ENCODE results near the gene CHAT.

CHAT gene

GRCh38 chr10:49664842-49665355 lies 51.1 kb downstream of the CHAT start:
- H3K4me1 ChIP-seq (ENCODE audit: control insufficient read depth, low read length) = no peaks in the 10 kb centered on the region
- H3K27ac ChIP-seq (ENCODE audit: low read depth, low read length) = no peak overlapping the region
- no peaks in the 10 kb centered on the region for H3K79me2 ChIP-seq (ENCODE audit: control insufficient read depth, low read length)
- no peaks in the 10 kb centered on the region for H3K9me3 ChIP-seq (ENCODE audit: control insufficient read depth, insufficient read depth, low read length)
- H3F3A ChIP-seq (ENCODE audit: control insufficient read depth, insufficient read depth) = no peaks in the 10 kb centered on the region
- no peaks in the 10 kb centered on the region for H3K9me2 ChIP-seq (replicated peaks; ENCODE audit: control insufficient read depth, low read length)
- TF ChIP-seq CTCF (IDR thresholded peaks at IDR 0.05; ENCODE audit: low read depth, low read length, poor library complexity, severe bottlenecking) = no peak
- no peak for TF ChIP-seq EZH2phosphoT487 (IDR thresholded peaks at IDR 0.05; ENCODE audit: borderline replicate concordance, low read length)
- H4K20me1 ChIP-seq (ENCODE audit: control insufficient read depth, insufficient read depth, low read depth, low read length) = no peaks in the 10 kb centered on the region
- peaks cover 2% of the 10 kb centered on the region; the same call in 1 of the 2 replicates for H3K27me3 ChIP-seq (ENCODE audit: control insufficient read depth, low read length)
- no peak overlapping the region for H3K4me3 ChIP-seq (ENCODE audit: low read length)
- H3K36me3 ChIP-seq (ENCODE audit: control insufficient read depth, low read length) = no peaks in the 10 kb centered on the region
- no peak overlapping the region for H3K4me2 ChIP-seq (ENCODE audit: low read length)

GRCh38 chr10:49666054-49666615 lies 52.3 kb downstream of the CHAT start:
- Histone ChIP-seq H3F3A (ENCODE audit: control insufficient read depth, insufficient read depth) (no peaks in the 10 kb centered on the region), H3K9me3 (ENCODE audit: control insufficient read depth, insufficient read depth, low read length) (no peaks in the 10 kb centered on the region), H3K4me2 (ENCODE audit: low read length) (no peak overlapping the region), H3K36me3 (ENCODE audit: control insufficient read depth, low read length) (no peaks in the 10 kb centered on the region), H3K9me2 (replicated peaks; ENCODE audit: control insufficient read depth, low read length) (no peaks in the 10 kb centered on the region), H3K4me1 (ENCODE audit: control insufficient read depth, low read length) (no peaks in the 10 kb centered on the region), H3K79me2 (ENCODE audit: control insufficient read depth, low read length) (no peaks in the 10 kb centered on the region), H3K27ac (ENCODE audit: low read depth, low read length) (no peak overlapping the region), H3K4me3 (ENCODE audit: low read length) (no peak overlapping the region), H3K27me3 (ENCODE audit: control insufficient read depth, low read length) (peaks cover 2% of the 10 kb centered on the region; the same call in 1 of the 2 replicates), H4K20me1 (ENCODE audit: control insufficient read depth, insufficient read depth, low read depth, low read length) (no peaks in the 10 kb centered on the region)
- no peak for TF ChIP-seq CTCF (IDR thresholded peaks at IDR 0.05; ENCODE audit: low read depth, low read length, poor library complexity, severe bottlenecking)
- TF ChIP-seq EZH2phosphoT487 (IDR thresholded peaks at IDR 0.05; ENCODE audit: borderline replicate concordance, low read length) = no peak

GRCh38 chr10:49666685-49667084 lies 52.8 kb downstream of the CHAT start:
- no peaks in the 10 kb centered on the region for H3K36me3 ChIP-seq (ENCODE audit: control insufficient read depth, low read length)
- H3K27ac ChIP-seq (ENCODE audit: low read depth, low read length) = no peak overlapping the region
- H3K4me1 ChIP-seq (ENCODE audit: control insufficient read depth, low read length) = no peaks in the 10 kb centered on the region
- no peak overlapping the region for H3K4me3 ChIP-seq (ENCODE audit: low read length)
- H4K20me1 ChIP-seq (ENCODE audit: control insufficient read depth, insufficient read depth, low read depth, low read length) = no peaks in the 10 kb centered on the region
- no peak overlapping the region for H3K4me2 ChIP-seq (ENCODE audit: low read length)
- H3K9me2 ChIP-seq (replicated peaks; ENCODE audit: control insufficient read depth, low read length) = no peaks in the 10 kb centered on the region
- TF ChIP-seq EZH2phosphoT487 (IDR thresholded peaks at IDR 0.05; ENCODE audit: borderline replicate concordance, low read length) (no peak), CTCF (IDR thresholded peaks at IDR 0.05; ENCODE audit: low read depth, low read length, poor library complexity, severe bottlenecking) (no peak)
- H3K27me3 ChIP-seq (ENCODE audit: control insufficient read depth, low read length) = peaks cover 2% of the 10 kb centered on the region; the same call in 1 of the 2 replicates
- no peaks in the 10 kb centered on the region for H3K9me3 ChIP-seq (ENCODE audit: control insufficient read depth, insufficient read depth, low read length)
- no peaks in the 10 kb centered on the region for H3K79me2 ChIP-seq (ENCODE audit: control insufficient read depth, low read length)
- no peaks in the 10 kb centered on the region for H3F3A ChIP-seq (ENCODE audit: control insufficient read depth, insufficient read depth)
